Activated gamma-delta T cell treated with Interleukin-2 at 50 U/mL for 16 hours (primary cell): ENCODE data around the gene GRIP1.

Experiments
- DNase-seq: peaks from one replicate; pipeline ENCODE4 v3.0.0-alpha.2; 2020

The GRIP1 gene

GRCh38 chr12:66638666-66639065 is 40.2 kb downstream of the GRIP1 start:
- no peak for DNase-seq

DNA sequence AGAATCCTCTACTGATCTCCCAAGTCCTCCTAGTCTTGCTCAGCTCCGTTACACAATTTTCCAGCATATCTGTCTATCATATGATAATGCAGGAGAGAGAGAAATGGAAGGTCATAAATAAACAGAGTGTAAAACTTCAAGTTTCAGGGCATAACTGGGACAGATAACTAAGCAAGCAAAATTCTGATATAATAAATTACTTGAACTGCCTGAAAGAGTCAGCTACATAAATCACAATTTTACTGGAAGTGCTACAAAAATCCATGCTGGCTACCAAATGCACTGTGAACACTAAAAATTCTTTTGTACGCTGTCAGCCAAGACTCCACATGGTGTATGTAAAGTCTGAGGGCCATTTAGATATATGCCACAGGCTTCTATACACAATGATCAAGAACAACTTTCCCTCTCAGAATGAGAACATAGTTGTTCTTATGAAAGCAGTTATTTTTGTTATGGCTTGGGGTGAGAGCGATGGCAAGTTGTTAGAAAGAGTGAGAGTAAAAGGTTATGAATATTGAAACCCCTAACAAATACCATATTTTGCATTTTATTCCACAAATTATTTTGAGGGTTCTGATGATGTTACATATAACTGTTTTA is 41.1 kb downstream of the GRIP1 start:
- DNase-seq, result no peak

DNA sequence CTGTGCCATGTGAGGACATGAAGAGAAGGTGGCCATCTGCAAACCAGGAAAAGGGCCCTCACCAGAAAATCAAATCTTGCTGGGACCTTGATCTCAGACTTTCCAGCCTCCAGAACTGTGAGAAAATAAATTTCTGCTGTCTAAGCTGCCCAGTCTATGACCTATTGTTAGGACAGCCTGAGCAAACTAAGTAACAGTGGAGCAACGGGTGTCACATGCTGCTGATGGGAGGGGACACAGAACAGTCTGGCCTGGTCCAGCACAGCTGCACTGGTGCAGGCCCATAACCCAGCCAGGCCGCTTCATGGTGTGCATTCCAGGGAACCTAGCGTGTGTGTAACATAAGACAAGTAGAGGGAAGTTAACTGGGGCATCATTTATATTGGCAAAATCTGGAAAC is 42.1 kb downstream of the GRIP1 start:
- no peak for DNase-seq

DNA sequence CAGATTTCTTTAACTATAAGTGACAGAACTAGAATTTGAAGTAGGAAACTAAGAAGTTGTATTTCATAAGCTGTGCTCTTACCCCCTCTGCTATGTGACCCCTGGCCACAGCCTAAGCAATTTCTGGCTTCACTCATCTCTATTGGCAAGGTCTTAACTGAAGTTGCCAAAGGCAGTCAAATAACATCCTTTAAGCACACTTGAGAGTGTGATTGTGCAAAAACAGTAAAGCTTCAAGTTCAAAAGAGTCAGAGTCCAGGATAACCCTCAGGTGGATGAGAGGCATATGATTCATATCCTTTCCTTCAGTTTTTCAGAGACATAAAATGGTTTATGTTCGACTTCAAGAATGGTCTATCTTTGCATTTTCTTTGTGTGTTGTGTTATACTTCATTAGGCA is 45.2 kb downstream of the GRIP1 start:
- no peak for DNase-seq

DNA sequence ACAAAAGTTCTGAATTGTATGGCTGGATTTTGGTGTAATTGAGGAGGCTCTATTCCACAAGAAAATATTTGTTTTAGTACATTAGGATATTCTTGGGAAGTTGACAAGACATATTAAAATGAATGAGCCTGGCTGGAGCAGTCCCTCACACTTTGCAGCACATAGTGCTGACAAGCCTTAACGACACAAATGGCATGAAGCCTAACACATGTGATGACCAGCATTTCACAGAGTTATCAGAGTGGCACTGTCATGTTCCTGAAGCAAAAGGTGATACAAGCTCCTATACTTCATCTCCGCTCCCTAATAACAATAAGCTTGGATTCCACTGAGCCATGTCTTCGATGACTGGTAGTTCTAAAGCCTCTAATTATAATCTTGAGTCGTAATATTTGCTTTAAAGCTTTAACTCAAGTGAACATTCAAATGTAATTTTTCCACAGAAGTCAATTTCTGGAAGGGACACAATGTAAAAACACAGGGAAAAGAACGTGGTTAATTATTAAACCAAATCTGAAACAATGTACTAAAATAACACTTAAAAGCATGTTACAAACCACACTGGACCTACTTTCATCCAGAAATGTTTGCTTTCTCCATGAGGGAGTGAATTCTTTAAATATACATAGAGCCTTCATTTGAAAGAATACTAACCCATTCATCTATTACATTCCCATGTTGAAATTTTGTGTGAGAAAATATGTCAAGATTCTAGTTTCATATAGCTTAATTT is 49.6 kb downstream of the GRIP1 start:
- DNase-seq, result no peak

DNA sequence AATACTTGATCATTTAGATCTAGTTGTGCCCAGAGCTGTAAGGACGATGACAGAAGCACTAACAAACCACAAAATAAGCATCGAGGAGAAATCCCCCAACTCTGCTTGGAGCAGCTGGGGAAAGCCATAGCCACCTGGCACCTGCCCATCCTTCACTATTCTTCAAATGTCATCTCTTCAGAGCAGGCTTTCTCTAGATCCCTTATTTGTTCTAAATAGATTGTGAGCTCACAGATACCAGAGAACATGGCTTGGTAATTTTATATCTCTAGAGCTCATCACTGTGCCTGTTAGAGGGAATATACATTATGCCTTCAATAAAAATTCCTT is 50.9 kb downstream of the GRIP1 start:
- no peak for DNase-seq

DNA sequence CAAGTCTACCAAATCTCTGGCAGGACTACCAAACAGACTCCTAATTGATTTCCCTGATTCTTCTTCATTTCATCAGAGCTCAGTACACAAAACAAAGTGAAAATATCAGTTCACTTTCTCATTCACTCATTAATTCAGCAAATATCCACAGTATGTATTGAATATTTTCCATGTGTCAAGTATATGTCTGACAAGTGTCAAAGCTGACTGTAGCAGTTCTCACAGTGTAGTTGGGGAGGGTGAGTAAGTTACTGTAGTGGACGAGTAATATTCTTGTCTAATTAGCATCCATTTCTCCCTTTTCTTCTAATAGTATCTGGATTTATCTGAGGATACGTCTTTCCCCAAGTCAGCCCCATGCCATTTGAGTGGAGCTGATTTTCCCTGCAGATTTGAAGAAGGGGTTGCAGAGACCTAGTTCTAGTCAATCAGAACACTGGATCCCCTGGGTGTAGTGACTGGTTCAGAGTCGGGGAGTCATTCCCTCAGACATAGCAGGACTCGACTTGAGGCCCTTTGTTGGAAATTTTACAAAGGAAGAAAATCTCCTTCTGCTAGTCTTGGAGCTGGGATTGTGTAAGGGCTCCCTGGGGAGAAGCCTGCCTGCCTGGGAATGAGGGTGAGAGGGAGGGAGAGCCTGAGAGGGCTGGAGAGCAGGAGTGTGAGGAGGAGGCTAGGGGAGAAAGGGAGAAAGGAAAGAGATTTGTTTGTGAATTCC is 51.4 kb downstream of the GRIP1 start:
- DNase-seq, result no peak

GRCh38 chr12:66624806-66625205 is 54.1 kb downstream of the GRIP1 start:
- DNase-seq, result no peak

- no peak for DNase-seq
Observed at GRCh38 chr12:66623455-66623854, 55.4 kb downstream of the GRIP1 start.

- DNase-seq, result no peak
Observed at GRCh38 chr12:66620688-66621087, 58.2 kb downstream of the GRIP1 start.

DNA sequence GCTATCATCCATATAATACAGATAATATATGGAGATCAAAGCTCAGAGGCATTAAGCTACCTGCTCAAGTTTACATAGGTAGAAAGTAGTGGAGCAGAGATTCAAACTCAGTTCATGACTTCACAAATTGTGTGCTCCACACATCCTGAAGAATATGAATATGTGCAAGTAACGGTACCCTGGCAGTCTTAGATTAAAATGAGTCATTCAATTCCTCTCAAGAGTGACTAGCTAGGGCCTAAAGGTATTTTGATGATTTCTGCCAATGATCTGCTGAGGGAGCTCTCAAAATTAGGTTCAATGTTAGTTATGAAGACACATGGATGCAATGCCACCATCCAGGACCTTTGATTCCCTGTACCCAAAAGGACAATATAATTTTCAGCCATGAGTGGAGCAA is 58.9 kb downstream of the GRIP1 start:
- DNase-seq, result no peak

GRCh38 chr12:66617991-66618390 is 60.9 kb downstream of the GRIP1 start:
- no peak for DNase-seq

- no peak for DNase-seq
Observed at GRCh38 chr12:66612090-66612775, 66.6 kb downstream of the GRIP1 start.

DNA sequence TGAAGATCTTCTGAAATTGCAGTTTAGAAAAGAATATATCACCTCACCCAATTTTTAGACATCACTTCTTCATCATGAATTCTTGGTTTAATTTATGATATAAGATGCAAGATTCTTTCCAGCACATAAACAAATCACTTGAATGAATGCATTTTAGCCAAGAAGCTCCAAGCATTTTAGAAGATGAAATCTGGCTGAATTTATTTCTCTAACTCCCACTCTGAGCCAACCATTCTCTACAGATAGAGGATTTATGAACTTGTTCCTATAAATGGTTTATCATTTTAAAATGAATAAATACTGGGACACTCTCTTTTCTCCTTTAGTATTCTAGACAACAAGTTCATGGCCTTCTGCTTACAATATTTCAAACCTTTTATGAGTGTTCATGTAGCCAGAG is 71.7 kb downstream of the GRIP1 start:
- DNase-seq, result no peak

- DNase-seq, result no peak
Observed at GRCh38 chr12:66605293-66605692, 73.6 kb downstream of the GRIP1 start.

- no peak for DNase-seq
Observed at GRCh38 chr12:66603981-66604479, 74.8 kb downstream of the GRIP1 start.

GRCh38 chr12:66603461-66603860 is 75.4 kb downstream of the GRIP1 start:
- no peak for DNase-seq

- no peak for DNase-seq
Observed at GRCh38 chr12:66602483-66603143, 76.3 kb downstream of the GRIP1 start.

- DNase-seq, result no peak
Observed at GRCh38 chr12:66600903-66601302, 78.0 kb downstream of the GRIP1 start.

DNA sequence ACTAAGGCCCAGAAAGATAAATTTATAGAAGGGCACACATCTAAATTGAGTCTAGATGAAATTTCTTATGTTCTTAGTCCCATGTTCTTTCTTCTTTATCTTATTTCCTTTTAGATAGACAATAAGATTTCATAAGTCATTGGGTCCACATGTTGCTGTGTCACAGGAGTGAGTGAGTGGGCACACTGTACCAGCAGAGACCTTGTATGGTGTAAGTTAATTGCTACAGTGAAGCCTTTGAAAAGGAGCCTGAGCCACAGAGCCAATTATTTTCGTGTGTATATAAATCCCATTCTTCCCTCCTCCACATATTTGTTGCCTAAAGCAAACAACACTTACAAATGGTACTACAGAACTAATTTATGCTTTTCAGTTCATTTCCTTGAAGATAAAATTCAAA is 79.1 kb downstream of the GRIP1 start:
- no peak for DNase-seq

GRCh38 chr12:66598608-66599007 is 80.3 kb downstream of the GRIP1 start:
- no peak for DNase-seq

GRCh38 chr12:66598079-66598478 is 80.8 kb downstream of the GRIP1 start:
- no peak for DNase-seq

DNA sequence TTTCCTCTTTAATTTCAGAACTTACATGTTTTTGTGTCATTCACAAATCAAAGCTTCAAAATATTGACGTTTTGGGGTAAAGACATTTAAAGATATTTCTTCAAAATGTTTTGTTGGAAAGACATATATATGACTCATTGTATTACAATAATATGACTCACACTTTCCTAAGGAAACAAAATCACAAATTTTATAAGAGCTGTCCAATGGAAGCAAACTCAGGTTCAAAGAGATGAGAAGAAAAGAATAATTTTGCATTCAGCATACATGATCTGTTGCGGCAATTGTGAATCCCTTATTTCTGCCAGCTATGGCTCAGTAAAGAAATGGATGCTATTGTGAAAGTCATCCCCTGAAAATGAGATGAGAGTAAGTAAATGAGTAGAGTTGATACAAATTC is 82.7 kb downstream of the GRIP1 start:
- DNase-seq, result no peak
